ENCODE results near the gene ZNF132.

DNA sequence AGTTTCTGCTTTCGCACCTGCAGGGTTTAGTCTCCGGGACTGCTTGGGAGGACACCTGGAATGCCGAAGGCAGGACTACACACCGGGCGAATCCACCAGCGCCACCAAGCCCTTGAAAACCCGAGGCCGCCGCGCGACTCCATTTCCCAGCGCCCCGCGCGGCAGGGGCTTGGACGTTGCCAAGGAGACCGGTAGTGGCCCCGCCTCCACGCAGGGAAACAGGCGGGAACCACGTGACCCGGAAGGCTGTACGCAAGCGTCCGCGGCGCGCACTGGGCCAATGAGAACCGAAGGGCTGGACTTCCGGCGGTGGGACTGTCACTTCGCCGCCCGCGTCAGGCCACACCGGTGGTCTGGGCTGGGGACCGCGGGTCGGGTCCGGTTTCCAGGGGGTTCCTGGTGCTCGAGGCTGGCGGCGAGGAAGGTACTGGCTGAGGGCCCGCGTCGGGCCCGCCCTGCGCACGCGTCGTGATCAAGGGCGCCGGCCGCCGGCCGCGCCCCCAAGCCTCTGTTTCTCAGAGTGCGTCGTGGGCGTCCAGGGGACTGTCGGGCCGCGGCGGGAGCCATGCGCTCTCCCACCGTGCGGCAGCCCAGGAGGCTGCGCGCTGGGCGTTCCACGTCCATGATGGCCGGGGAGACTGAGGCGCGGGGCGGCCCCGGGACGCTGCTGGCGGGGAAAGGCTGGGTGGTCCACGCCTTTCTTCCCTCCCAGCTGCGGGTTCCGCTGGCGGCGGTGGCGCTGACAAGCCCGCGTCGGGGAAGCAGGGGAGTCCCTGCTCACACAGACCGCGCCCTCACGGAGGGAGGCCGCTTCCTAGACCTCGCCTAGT is 27.0 kb upstream of the ZNF132 start, which contains the start of gene ZNF324:
- TF ChIP-seq, protein P1, sequence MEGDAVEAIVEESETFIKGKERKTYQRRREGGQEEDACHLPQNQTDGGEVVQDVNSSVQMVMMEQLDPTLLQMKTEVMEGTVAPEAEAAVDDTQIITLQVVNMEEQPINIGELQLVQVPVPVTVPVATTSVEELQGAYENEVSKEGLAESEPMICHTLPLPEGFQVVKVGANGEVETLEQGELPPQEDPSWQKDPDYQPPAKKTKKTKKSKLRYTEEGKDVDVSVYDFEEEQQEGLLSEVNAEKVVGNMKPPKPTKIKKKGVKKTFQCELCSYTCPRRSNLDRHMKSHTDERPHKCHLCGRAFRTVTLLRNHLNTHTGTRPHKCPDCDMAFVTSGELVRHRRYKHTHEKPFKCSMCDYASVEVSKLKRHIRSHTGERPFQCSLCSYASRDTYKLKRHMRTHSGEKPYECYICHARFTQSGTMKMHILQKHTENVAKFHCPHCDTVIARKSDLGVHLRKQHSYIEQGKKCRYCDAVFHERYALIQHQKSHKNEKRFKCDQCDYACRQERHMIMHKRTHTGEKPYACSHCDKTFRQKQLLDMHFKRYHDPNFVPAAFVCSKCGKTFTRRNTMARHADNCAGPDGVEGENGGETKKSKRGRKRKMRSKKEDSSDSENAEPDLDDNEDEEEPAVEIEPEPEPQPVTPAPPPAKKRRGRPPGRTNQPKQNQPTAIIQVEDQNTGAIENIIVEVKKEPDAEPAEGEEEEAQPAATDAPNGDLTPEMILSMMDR (IDR thresholded peaks at IDR 0.05) = no peak
- no peak for TF ChIP-seq POLR2A (IDR thresholded peaks at IDR 0.05)

Measured in testis (tissue), 2 donors.